B cell (primary cell): ENCODE data around the gene BIN2. TPM values are rescaled to one million over a fixed set of nuclear protein-coding genes. Genes with fewer than 3 reads are reported as not detected.

ENCODE experiments used
- ATAC-seq: fragments of 200-7000 bp; cut with Tn5 transposase; one replicate; pipeline ENCODE4 v1.10.0; 2021; ENCODE audit warnings: low read depth, mild to moderate bottlenecking, moderate number of reproducible peaks, moderate library complexity
- CTCF ChIA-PET: fragments of 350-600 bp; sonication (Branson Sonifier 250); formaldehyde crosslinking; loops from one replicate; lab custom pipeline; 2021; ENCODE audit warnings: antibody characterized with exemption, inconsistent platforms; lab: Charles Lee
- POLR2A ChIA-PET: fragments of 350-600 bp; sonication (Branson Sonifier 250); formaldehyde crosslinking; loops from one replicate; lab custom pipeline; 2021; ENCODE audit warnings: antibody characterized with exemption; lab: Charles Lee
- DNase-seq: peaks from one replicate; pipeline ENCODE4 v3.0.0; 2013
- H2AFZ ChIP-seq: 2 replicates; pipeline ENCODE4 v1.6.1; 2012; ENCODE audit warnings: mild to moderate bottlenecking, low read depth, low read length; ENCODE audit not compliant: insufficient read depth, poor library complexity, severe bottlenecking
- H3K27ac ChIP-seq, 2 donors: 1 replicate in 1 of 2; 2 replicates in 1 of 2; pipeline ENCODE4 v1.5.1; 2012 to 2013; ENCODE audit warnings: low read length in 2 of 2, mild to moderate bottlenecking in 2 of 2, moderate library complexity in 1 of 2
- H3K27me3 ChIP-seq, 4 experiments: fragments of 200-600 bp in 1 of 4; sonication (generic) in 1 of 4; replicated peaks in 1 of 4; 1 replicate in 2 of 4; 2 replicates in 2 of 4; pipeline versions ENCODE4 v1.6.1 to v1.7.0; 2013 to 2016; ENCODE audit warnings: low read length in 3 of 4, mild to moderate bottlenecking in 2 of 4, mixed read lengths in 1 of 4, moderate library complexity in 1 of 4; ENCODE audit not compliant: insufficient read depth in 4 of 4, control insufficient read depth in 3 of 4; ENCODE audit errors: control extremely low read depth in 1 of 4
- H3K36me3 ChIP-seq, 2 experiments: replicated peaks in 1 of 2; 1 replicate in 1 of 2; 2 replicates in 1 of 2; pipeline versions ENCODE4 v1.6.1 to v1.7.1; 2013; ENCODE audit warnings: low read length in 1 of 2; ENCODE audit not compliant: insufficient read depth in 2 of 2, control insufficient read depth in 1 of 2; ENCODE audit errors: control extremely low read depth in 1 of 2, extremely low read depth in 1 of 2
- H3K4me1 ChIP-seq, 2 donors: fragments of 200-600 bp in 1 of 2; sonication (generic) in 1 of 2; 1 replicate in 1 of 2; 2 replicates in 1 of 2; pipeline versions ENCODE4 v1.5.1 to v1.6.1; 2013 to 2017; ENCODE audit warnings: low read length in 2 of 2; ENCODE audit not compliant: control insufficient read depth in 2 of 2, insufficient read depth in 2 of 2
- H3K4me2 ChIP-seq: replicated peaks from 2 replicates; pipeline ENCODE3; 2012; ENCODE audit warnings: mild to moderate bottlenecking, low read depth, low read length; ENCODE audit not compliant: poor library complexity, severe bottlenecking
- H3K4me3 ChIP-seq, 5 experiments: fragments of 200-600 bp in 1 of 5; sonication (generic) in 1 of 5; 1 replicate in 3 of 5; 2 replicates in 2 of 5; pipeline versions ENCODE4 v1.5.1 to v1.7.0; 2011 to 2016; ENCODE audit warnings: low read length in 4 of 5, mild to moderate bottlenecking in 4 of 5, low read depth in 2 of 5, control low read depth in 1 of 5, moderate library complexity in 1 of 5; ENCODE audit not compliant: insufficient read depth in 1 of 5; ENCODE audit errors: control extremely low read depth in 1 of 5, extremely low read depth in 1 of 5
- H3K79me2 ChIP-seq: fragments of 200-600 bp; sonication (generic); one replicate; pipeline ENCODE4 v1.6.0; 2016; ENCODE audit warnings: low read length; ENCODE audit not compliant: control insufficient read depth, insufficient read depth
- H3K9ac ChIP-seq: fragments of 200-600 bp; sonication (generic); 2 replicates; pipeline ENCODE4 v1.6.1; 2017; ENCODE audit warnings: mild to moderate bottlenecking, low read length, moderate library complexity
- H3K9me3 ChIP-seq, 3 donors: one replicate each; pipeline versions ENCODE4 v1.6.1 to v1.7.1; 2013; ENCODE audit warnings: low read length in 2 of 3; ENCODE audit not compliant: control insufficient read depth in 2 of 3, insufficient read depth in 1 of 3; ENCODE audit errors: control extremely low read depth in 1 of 3
- H4K20me1 ChIP-seq: 2 replicates; pipeline ENCODE4 v1.6.0; 2012; ENCODE audit warnings: mild to moderate bottlenecking, low read length; ENCODE audit not compliant: insufficient read depth, control insufficient read depth, poor library complexity, severe bottlenecking
- H3K27ac Mint-ChIP-seq: one replicate; pipeline ENCODE4 v1.8.0; 2021; ENCODE audit warnings: mixed read lengths
- H3K27me3 Mint-ChIP-seq: one replicate; pipeline ENCODE4 v1.8.0; 2021; ENCODE audit warnings: mixed read lengths
- H3K4me1 Mint-ChIP-seq: one replicate; pipeline ENCODE4 v1.8.0; 2021; ENCODE audit warnings: mixed read lengths
- H3K4me3 Mint-ChIP-seq: one replicate; pipeline ENCODE4 v1.8.0; 2021; ENCODE audit warnings: mixed read lengths
- H3K9me3 Mint-ChIP-seq: one replicate; pipeline ENCODE4 v1.8.0; 2022; ENCODE audit warnings: mixed read lengths; ENCODE audit not compliant: insufficient read depth
- CTCF ChIP-seq: fragments of 200-600 bp; IDR thresholded peaks from one replicate; pipeline ENCODE4 v1.8.0; 2022; ENCODE audit warnings: antibody characterized with exemption, mild to moderate bottlenecking
- EZH2 ChIP-seq: IDR thresholded peaks from 2 replicates; pipeline ENCODE4 v1.6.1; 2012; ENCODE audit warnings: borderline replicate concordance, low read depth, mild to moderate bottlenecking, moderate library complexity, low read length; ENCODE audit not compliant: insufficient read depth, poor library complexity, severe bottlenecking
- WGBS: methylation state at CpG from one replicate; pipeline ENCODE4 v1.1.5; 2013; ENCODE audit warnings: missing lambda C conversion rate; ENCODE audit not compliant: insufficient coverage; 5-methylcytosine and 5-hydroxymethylcytosine counted together
- intact Hi-C: fragments of 100-400 bp; cut with micrococcal nuclease; formaldehyde crosslinking; loops from one replicate; pipeline ENCODE4 v1.10.0; 2022
- polyA plus RNA-seq: library from polyadenylated mRNA; depleted of rRNA; stranded (reverse); fragments of >200 nt; gene quantifications from 2 replicates; pipeline ENCODE4 v1.2.3, GENCODE V29; 2012
- total RNA-seq, 2 donors: library from RNA; stranded (reverse); fragments of 120-200 nt in 1 of 2; gene quantifications; 1 replicate in 1 of 2; 2 replicates in 1 of 2; pipeline versions ENCODE4 v1.2.3 to v1.2.4, GENCODE V29; 2013 to 2022

Gene BIN2
- total and polyA plus RNA-seq, 2 donors (not counting 1 experiment from before 2014, with no cell fraction given): 41.5 to 100 TPM

GRCh38 chr12:51341251-51342007 lies 17.5 kb upstream of the BIN2 start:
- Histone ChIP-seq H3K9me3 (no peaks in the 10 kb centered on the region), H3K4me1 (peaks cover 42 to 45% of the 10 kb centered on the region in 2 donors), H3K27ac (no peak overlapping the region), H3K4me3 (no peak overlapping the region), H3K9ac (no peak overlapping the region), H3K79me2 (peaks cover 4% of the 10 kb centered on the region), H3K27me3 (no peaks in the 10 kb centered on the region), H3K36me3 (no peaks in the 10 kb centered on the region), H2AFZ (peak overlapping the region; percentile 74), H4K20me1 (no peaks in the 10 kb centered on the region), H3K4me2 (peak overlapping the region; percentile 65)
- H3K9me3 Mint-ChIP-seq: no peaks in the 10 kb centered on the region
- peak overlapping the region; percentile 42 for H3K4me3 Mint-ChIP-seq
- intact Hi-C loops: loop anchor here (1.0 to 5.0 kb wide), 10 partner anchors 17 to 517 kb away; partner anchors contain the start of genes BIN2 and POU6F1
- ChIA-PET CTCF (interaction anchor here (0.7 to 9.0 kb wide), 62 partner anchors 9 to 576 kb away, joined by 3 to 148 read pairs (median 5); partner anchors contain the start of genes BIN2, CSRNP2, DAZAP2 and GALNT6), POLR2A (interaction anchor here (0.5 to 2.0 kb wide), 9 partner anchors 15 to 341 kb away, joined by 3 to 9 read pairs (median 6); partner anchors contain the start of genes BIN2, DAZAP2 and POU6F1)
- peak; percentile 86 for ATAC-seq
- TF ChIP-seq EZH2 (no peak), CTCF (peak; percentile 99)
- H3K27me3 Mint-ChIP-seq: no peaks in the 10 kb centered on the region
- DNase-seq: peak; percentile 85
- WGBS: 100% methylated on average over 3 of the region's 9 CpGs
- H3K27ac Mint-ChIP-seq: peak overlapping the region; percentile 43
- peaks cover 43% of the 10 kb centered on the region for H3K4me1 Mint-ChIP-seq

- Mint-ChIP-seq H3K4me1 (peaks cover 34% of the 10 kb centered on the region), H3K27ac (peak overlapping the region; percentile 12), H3K4me3 (no peak overlapping the region), H3K27me3 (no peaks in the 10 kb centered on the region), H3K9me3 (no peaks in the 10 kb centered on the region)
- no peak for TF ChIP-seq CTCF
- TF ChIP-seq EZH2: no peak
- ChIA-PET CTCF (interaction anchor here (2.3 to 9.0 kb wide), 11 partner anchors 8 to 353 kb away, joined by 12 to 148 read pairs (median 30); partner anchors contain the start of genes BIN2, POU6F1 and SMAGP), POLR2A (no interaction called here)
- Histone ChIP-seq H3K9me3 (no peaks in the 10 kb centered on the region), H3K27me3 (no peaks in the 10 kb centered on the region), H3K27ac (no peak overlapping the region), H3K79me2 (peaks cover 4% of the 10 kb centered on the region), H4K20me1 (no peaks in the 10 kb centered on the region), H3K4me2 (no peak overlapping the region), H3K36me3 (no peaks in the 10 kb centered on the region), H3K4me1 (peaks cover 37 to 39% of the 10 kb centered on the region in 2 donors), H3K9ac (no peak overlapping the region), H2AFZ (no peak overlapping the region), H3K4me3 (no peak overlapping the region)
- 93% methylated on average over 5 of the region's 6 CpGs for WGBS
- no peak for ATAC-seq
- DNase-seq: no peak
- intact Hi-C loops: loop anchor here (2.0 to 5.0 kb wide), 3 partner anchors 122 to 515 kb away; partner anchors contain the start of gene POU6F1
Observed at GRCh38 chr12:51339750-51340149, 15.8 kb upstream of the BIN2 start.
